GM12873 (cell line): ENCODE measurements around the gene GPR161.

ENCODE experiments used
- TF ChIP-seq, protein P1 (sequence below): IDR thresholded peaks from 2 replicates; pipeline ENCODE4 v1.5.1; 2012; ENCODE audit warnings: low read depth, mild to moderate bottlenecking, moderate library complexity, low read length, control low read depth; ENCODE audit not compliant: insufficient read depth; ENCODE audit errors: missing control alignments

The GPR161 gene

DNA sequence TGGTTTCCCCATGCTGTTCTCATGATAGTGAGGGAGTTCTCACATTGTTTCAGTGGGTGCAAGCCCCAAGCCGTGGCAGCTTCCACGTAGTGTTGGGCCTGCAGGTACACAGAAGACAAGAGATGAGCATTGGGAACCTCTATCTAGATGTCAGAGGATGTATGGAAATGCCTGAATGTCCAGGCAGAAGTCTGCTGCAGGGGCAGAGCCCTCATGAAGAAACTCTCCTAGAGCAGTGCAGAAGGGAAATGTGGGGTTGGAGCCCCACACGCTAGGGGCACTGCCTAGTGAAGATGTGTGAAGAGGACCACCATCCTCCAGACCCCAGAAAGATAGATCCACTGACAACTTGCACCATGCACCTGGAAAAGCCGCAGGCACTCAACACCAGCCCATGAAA, 17.0 kb downstream of the GPR161 start:
- TF ChIP-seq, protein P1, sequence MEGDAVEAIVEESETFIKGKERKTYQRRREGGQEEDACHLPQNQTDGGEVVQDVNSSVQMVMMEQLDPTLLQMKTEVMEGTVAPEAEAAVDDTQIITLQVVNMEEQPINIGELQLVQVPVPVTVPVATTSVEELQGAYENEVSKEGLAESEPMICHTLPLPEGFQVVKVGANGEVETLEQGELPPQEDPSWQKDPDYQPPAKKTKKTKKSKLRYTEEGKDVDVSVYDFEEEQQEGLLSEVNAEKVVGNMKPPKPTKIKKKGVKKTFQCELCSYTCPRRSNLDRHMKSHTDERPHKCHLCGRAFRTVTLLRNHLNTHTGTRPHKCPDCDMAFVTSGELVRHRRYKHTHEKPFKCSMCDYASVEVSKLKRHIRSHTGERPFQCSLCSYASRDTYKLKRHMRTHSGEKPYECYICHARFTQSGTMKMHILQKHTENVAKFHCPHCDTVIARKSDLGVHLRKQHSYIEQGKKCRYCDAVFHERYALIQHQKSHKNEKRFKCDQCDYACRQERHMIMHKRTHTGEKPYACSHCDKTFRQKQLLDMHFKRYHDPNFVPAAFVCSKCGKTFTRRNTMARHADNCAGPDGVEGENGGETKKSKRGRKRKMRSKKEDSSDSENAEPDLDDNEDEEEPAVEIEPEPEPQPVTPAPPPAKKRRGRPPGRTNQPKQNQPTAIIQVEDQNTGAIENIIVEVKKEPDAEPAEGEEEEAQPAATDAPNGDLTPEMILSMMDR = no peak

DNA sequence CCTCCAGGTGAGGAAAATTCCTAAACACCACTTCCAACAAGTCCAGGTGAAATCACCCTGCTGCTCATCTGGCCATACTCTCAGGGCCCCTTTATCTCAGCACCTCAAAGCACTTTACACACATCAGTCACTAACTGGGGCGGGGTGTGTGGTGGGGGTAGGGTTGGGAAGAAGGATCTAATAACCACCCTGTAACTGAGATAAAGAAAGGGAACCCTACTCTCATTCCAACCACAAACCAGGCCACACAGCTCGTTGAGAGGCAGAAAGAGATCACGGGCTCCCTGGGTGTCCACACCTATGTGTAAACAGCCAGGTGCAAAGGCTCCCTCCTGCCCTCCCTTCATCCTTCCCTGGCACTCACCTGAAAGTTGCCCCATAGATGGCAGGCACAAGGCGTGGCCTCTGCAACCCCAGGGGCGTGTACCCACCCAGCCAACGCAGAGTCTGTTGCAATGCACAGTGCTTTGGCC, 20.4 kb downstream of the GPR161 start:
- TF ChIP-seq, protein P1 = no peak

DNA sequence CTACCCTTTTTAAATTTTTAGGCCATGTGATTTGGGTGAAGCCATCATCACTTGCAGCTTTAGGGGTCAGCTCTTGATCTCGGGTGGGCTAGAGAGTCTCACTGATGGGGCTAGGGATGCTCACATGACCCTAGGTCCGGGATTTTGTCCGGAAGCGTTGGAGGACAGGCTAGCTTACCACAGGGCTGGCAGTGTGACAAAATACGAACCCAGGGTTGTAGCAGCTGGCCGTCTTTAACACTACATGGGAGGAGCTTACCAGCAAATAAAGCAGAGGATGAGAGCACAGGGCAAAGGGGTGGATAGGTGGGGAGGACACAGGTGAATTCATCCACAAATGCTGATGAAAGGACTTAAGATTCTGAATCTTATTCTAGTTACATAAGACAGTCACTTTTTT, 21.9 kb downstream of the GPR161 start:
- TF ChIP-seq, protein P1 = no peak

DNA sequence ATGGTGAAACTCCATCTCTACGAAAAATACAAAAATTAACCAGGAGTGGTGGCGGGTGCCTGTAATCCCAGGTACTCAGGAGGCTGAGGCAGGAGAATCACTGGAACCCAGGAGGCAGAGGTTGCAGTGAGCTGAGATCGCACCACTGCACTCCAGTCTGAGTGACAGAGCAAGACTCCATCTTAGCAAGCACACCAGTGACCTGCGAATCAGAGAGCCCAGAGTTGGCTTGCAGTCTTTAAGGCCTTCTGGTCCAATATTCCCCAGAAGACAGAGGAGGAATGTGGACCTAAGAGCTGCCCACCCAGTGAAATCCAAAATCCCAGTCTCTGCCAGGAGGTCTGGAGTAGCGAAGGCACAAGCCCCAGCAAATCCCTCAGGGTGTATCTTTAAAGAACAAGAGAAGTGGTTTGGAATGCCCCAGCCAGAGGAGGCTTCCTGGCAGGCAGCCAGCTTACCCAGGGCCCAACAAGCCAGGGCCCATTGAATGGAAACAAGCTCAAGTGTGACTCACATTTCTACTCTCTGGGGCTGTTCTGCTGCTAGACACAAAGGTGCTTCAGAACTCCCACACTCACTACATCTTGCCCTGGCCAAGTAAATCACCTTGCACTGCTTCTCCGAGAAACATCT, 23.9 kb downstream of the GPR161 start:
- TF ChIP-seq, protein P1 = no peak

DNA sequence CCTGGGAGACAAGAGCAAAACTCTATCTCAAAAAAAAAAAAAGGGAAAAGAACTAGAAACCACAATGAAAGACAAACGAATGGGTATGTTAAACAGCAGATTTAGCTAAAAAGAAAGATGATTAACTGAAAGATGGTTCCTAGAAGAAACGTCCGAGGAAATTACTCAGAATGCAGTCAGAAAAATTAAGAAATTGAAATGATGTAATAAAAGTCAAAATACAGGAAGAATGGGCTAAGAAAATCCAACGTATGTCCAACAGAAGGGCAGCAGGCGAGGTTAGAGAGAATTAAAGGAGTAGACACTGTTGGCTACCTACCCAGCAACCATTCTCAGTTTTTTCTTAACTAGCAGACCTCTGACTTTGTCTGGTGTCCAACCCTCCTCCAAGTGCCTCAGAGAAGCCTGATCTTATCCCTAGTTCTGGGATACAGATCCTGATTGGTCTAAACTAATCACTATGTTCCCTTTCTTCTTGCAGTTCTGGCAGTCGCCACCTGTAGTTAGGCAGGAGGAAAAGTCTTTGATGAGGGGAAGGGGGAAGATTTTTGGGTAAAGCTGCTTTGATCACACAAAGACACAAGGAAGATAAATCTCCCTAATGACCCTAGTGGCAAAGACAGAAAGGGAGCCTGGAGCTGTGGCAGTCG, 25.7 kb downstream of the GPR161 start:
- TF ChIP-seq, protein P1 = no peak

DNA sequence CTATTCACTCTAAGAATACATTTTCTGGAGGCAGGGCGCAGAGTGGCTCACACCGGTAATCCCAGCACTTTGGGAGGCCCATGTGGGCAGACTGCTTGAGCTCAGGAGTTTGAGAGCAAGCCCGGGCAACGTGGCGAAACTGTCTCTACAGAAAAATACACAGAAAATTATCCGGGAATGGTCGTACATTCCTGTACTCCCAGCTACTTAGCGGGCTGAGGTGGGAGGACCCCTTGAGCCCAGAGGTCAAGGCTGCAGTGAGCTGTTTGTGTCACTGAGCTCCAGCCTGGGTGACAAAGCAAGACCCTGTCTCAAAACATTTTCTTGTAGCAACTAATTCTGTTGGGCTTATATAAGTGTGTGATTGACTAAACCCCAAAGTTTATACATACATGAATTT, 30.5 kb downstream of the GPR161 start:
- TF ChIP-seq, protein P1 = no peak

DNA sequence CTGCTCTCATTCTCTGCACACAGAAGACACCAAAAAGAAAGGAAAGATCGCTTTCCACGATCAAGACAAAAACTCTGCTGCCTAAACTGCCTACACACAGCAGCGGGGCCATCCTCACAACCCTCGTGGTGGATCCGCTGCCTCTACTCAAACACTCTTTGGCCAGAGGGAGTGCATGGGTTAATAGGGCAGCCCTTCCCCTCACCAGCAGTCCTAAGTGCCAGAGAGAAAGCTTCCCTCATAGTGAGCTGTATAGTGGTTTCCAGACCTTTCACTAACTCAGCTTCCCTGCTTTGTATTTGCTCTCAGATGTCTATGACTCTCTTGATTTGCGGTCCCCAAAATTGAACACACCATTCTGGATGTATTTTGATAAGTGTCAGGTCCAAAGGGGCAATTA, 30.9 kb downstream of the GPR161 start:
- TF ChIP-seq, protein P1 = no peak
